HCT116 (cell line): Measurements from ENCODE around the gene ZNF519. TPM values are rescaled to one million over a fixed set of nuclear protein-coding genes. Genes with fewer than 3 reads are reported as not detected.
"Not testable (repeated sequence)": the region's sequence is repeated elsewhere in the genome, so short reads cannot be mapped to it uniquely, and the experiment has no call there.

ENCODE experiments used
- ATAC-seq: fragments of 200-7000 bp; cut with Tn5 transposase; 2 replicates; pipeline ENCODE4 v1.9.1; 2020; ENCODE audit warnings: mild to moderate bottlenecking, moderate library complexity
- BruUV-seq: library from RNA; stranded (reverse); fragments of 400-500 nt; replicated peaks from 2 replicates; lab custom pipeline; 2021; lab: Mats Ljungman, UMichigan
- CTCF ChIA-PET: fragments of 300-600 bp; sonication (Branson Sonifier 250); formaldehyde crosslinking; loops from one replicate; lab custom pipeline; 2021; ENCODE audit warnings: antibody characterized with exemption; lab: Charles Lee
- POLR2A ChIA-PET: fragments of 300-600, 350-600 bp; sonication (Branson Sonifier 250); formaldehyde crosslinking; loops from one replicate; lab custom pipeline; 2021; ENCODE audit warnings: antibody characterized with exemption; lab: Charles Lee
- RAD21 ChIA-PET, 2 experiments: fragments of 300-600 bp; sonication (Branson Sonifier 250); formaldehyde crosslinking; loops; one replicate each; lab custom pipeline; 2023; ENCODE audit warnings: low total read pairs in 2 of 2; ENCODE audit not compliant: uncharacterized antibody in 2 of 2, unreplicated experiment in 2 of 2, low non-redundant PET in 1 of 2; lab: Charles Lee
- DNase-seq: peaks from one replicate; pipeline ENCODE4 v3.0.0-alpha.2; 2010; ENCODE audit warnings: low read depth, low spot score
- H2AFZ ChIP-seq: fragments of 200-600 bp; shearing (Covaris generic), sonication (generic); 2 replicates; pipeline ENCODE4 v1.6.1; 2017; ENCODE audit warnings: low read depth, mixed run types, mixed read lengths, antibody characterized with exemption, low read length; ENCODE audit not compliant: poor library complexity, severe bottlenecking
- H3K27ac ChIP-seq: 2 replicates; pipeline ENCODE4 v1.5.1; 2012; ENCODE audit warnings: low read depth, low read length
- H3K27me3 ChIP-seq: fragments of 200-600 bp; sonication (generic); 2 replicates; pipeline ENCODE4 v1.6.1; 2016; ENCODE audit warnings: mixed run types, low read length, mixed read lengths; ENCODE audit not compliant: insufficient read depth
- H3K36me3 ChIP-seq, 2 experiments: fragments of 200-500 bp in 1 of 2; fragments of 200-600 bp in 1 of 2; sonication (Bioruptor generic) in 1 of 2; sonication (generic) in 1 of 2; 2 replicates each; pipeline versions ENCODE4 v1.5.1 to v1.6.1; 2014 to 2016; ENCODE audit warnings: low read length in 2 of 2, inconsistent platforms in 1 of 2, mixed read lengths in 1 of 2, mixed run types in 1 of 2; ENCODE audit not compliant: insufficient read depth in 2 of 2, control insufficient read depth in 1 of 2
- H3K4me1 ChIP-seq, 2 experiments: fragments of 200-600 bp in 1 of 2; sonication (generic) in 1 of 2; 2 replicates each; pipeline versions ENCODE4 v1.5.1 to v1.6.1; 2012 to 2017; ENCODE audit warnings: low read length in 2 of 2, inconsistent platforms in 1 of 2, mild to moderate bottlenecking in 1 of 2, mixed read lengths in 1 of 2, mixed run types in 1 of 2, moderate library complexity in 1 of 2; ENCODE audit not compliant: insufficient read depth in 2 of 2, control insufficient read depth in 1 of 2
- H3K4me2 ChIP-seq: fragments of 200-600 bp; sonication (generic); 2 replicates; pipeline ENCODE4 v1.6.1; 2017; ENCODE audit warnings: mixed run types, low read length, mixed read lengths
- H3K4me3 ChIP-seq, 2 experiments: fragments of 200-600 bp in 1 of 2; sonication (generic) in 1 of 2; replicated peaks in 1 of 2; 2 replicates each; pipeline ENCODE4 v1.5.1; 2011 to 2016; ENCODE audit warnings: low read length in 2 of 2, control low read depth in 1 of 2, low read depth in 1 of 2, mild to moderate bottlenecking in 1 of 2, mixed read lengths in 1 of 2, mixed run types in 1 of 2
- H3K79me2 ChIP-seq: fragments of 200-600 bp; sonication (generic); 2 replicates; pipeline ENCODE4 v1.6.1; 2017; ENCODE audit warnings: mild to moderate bottlenecking, mixed run types, low read length, moderate library complexity, mixed read lengths; ENCODE audit not compliant: insufficient read depth
- H3K9ac ChIP-seq: fragments of 200-600 bp; sonication (generic); 2 replicates; pipeline ENCODE4 v1.6.1; 2016; ENCODE audit warnings: low read length, mixed read lengths
- H3K9me2 ChIP-seq: fragments of 200-600 bp; sonication (generic), shearing (Covaris generic); 2 replicates; pipeline ENCODE4 v1.6.1; 2017; ENCODE audit warnings: mixed run types, mild to moderate bottlenecking, moderate library complexity; ENCODE audit not compliant: insufficient read depth
- H3K9me3 ChIP-seq, 2 experiments: fragments of 200-500 bp in 1 of 2; fragments of 200-600 bp in 1 of 2; sonication (Bioruptor generic) in 1 of 2; sonication (generic) in 1 of 2; 2 replicates each; pipeline ENCODE4 v1.6.1; 2014 to 2017; ENCODE audit warnings: low read length in 2 of 2, mixed read lengths in 2 of 2, inconsistent platforms in 1 of 2, low read depth in 1 of 2, mild to moderate bottlenecking in 1 of 2, mixed run types in 1 of 2, moderate library complexity in 1 of 2; ENCODE audit not compliant: control insufficient read depth in 1 of 2, insufficient read depth in 1 of 2
- H4K20me1 ChIP-seq: fragments of 200-600 bp; sonication (generic), shearing (Covaris generic); 2 replicates; pipeline ENCODE4 v1.6.1; 2017; ENCODE audit warnings: mixed run types, mild to moderate bottlenecking, moderate library complexity; ENCODE audit not compliant: insufficient read depth
- CBX3 ChIP-seq: IDR thresholded peaks from 2 replicates; pipeline ENCODE4 v1.6.1; 2012; ENCODE audit warnings: low read depth
- EGR1 ChIP-seq: IDR thresholded peaks from 2 replicates; pipeline ENCODE4 v1.6.1; 2012; ENCODE audit warnings: low read depth
- EZH2 ChIP-seq: fragments of 200-600 bp; sonication (generic); IDR thresholded peaks from 2 replicates; pipeline ENCODE4 v1.6.1; 2017; ENCODE audit warnings: antibody characterized with exemption, mixed run types
- FOSL1 ChIP-seq: IDR thresholded peaks from 2 replicates; pipeline ENCODE4 v1.6.1; 2012; ENCODE audit warnings: low read depth
- POLR2A ChIP-seq: IDR thresholded peaks from 2 replicates; pipeline ENCODE4 v1.7.0; 2011; ENCODE audit warnings: borderline replicate concordance; ENCODE audit not compliant: insufficient read depth, insufficient read length; ENCODE audit errors: extremely low read depth
- POLR2AphosphoS5 ChIP-seq: IDR thresholded peaks from 2 replicates; pipeline ENCODE4 v1.6.1; 2011; ENCODE audit warnings: mild to moderate bottlenecking, low read depth, low read length, moderate library complexity
- SIN3A ChIP-seq: IDR thresholded peaks from 2 replicates; pipeline ENCODE4 v1.6.1; 2012; ENCODE audit warnings: low read depth
- SP1 ChIP-seq: IDR thresholded peaks from 2 replicates; pipeline ENCODE4 v1.6.1; 2012; ENCODE audit warnings: low read depth
- TCF7L2 ChIP-seq: IDR thresholded peaks from 2 replicates; pipeline ENCODE4 v1.7.0; 2011; ENCODE audit warnings: borderline replicate concordance, inconsistent platforms; ENCODE audit not compliant: insufficient read depth, insufficient read length; ENCODE audit errors: extremely low read depth
- YY1 ChIP-seq: IDR thresholded peaks from 2 replicates; pipeline ENCODE4 v1.6.1; 2011; ENCODE audit warnings: low read length, low read depth, moderate library complexity, mild to moderate bottlenecking; ENCODE audit not compliant: insufficient replicate concordance; ENCODE audit errors: extremely low read depth
- ZFX ChIP-seq: fragments of 450-650 bp; IDR thresholded peaks from 2 replicates; pipeline ENCODE4 v1.6.1; 2017
- intact Hi-C: fragments of 100-400 bp; cut with micrococcal nuclease; formaldehyde crosslinking; loops from 2 replicates; pipeline ENCODE4 v1.10.0; 2022
- total RNA-seq: library from RNA; stranded (reverse); gene quantifications from one replicate; pipeline ENCODE4 v1.2.1, GENCODE V29; 2021; ENCODE audit not compliant: unreplicated experiment

The ZNF519 gene
- total RNA-seq, 1 experiment from 2014 or later = 6.5 TPM

DNA sequence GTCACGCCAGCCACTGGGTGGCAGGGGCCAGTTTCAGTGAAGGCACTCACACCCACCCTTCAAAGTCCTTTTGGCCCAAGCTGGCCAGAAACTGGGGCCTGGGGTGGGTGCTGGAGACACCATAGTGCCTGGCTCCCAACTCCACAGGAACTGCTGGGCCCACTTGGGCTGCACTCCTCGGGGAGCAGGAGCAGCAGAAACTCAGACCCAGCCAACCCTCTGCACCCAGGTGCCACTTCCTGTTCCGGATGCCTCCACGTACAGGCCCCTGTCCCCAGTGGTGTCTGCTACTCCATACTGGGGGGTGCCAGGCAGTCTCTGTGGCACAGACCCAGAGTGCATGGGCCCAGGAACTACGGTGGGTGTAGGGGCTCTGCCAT, 42.5 kb upstream of the ZNF519 start:
- ChIA-PET RAD21 (no interaction called here), POLR2A (no interaction called here), CTCF (no interaction called here)
- no peaks in the 10 kb centered on the region for H3K36me3 ChIP-seq
- intact Hi-C loops = loop anchor here (5.0 kb wide), 1 partner anchor 223 kb away; no protein-coding TSS in a partner anchor
- no peaks in the 10 kb centered on the region for H3K27me3 ChIP-seq
- no peak overlapping the region for H2AFZ ChIP-seq
- BruUV-seq = no TSS peak
- no peak for TF ChIP-seq EZH2
- TF ChIP-seq YY1 = no peak
- TF ChIP-seq SIN3A = no peak
- TF ChIP-seq POLR2A = no peak
- no peak for TF ChIP-seq EGR1
- no peak for TF ChIP-seq FOSL1
- TF ChIP-seq ZFX = no peak
- TF ChIP-seq CBX3 = no peak
- TF ChIP-seq TCF7L2 = no peak
- no peak for TF ChIP-seq POLR2AphosphoS5
- TF ChIP-seq SP1 = no peak
- DNase-seq = no peak
- H4K20me1 ChIP-seq = no peaks in the 10 kb centered on the region
- H3K4me2 ChIP-seq = no peak overlapping the region
- H3K9me3 ChIP-seq = no peaks in the 10 kb centered on the region
- H3K79me2 ChIP-seq = no peaks in the 10 kb centered on the region
- H3K27ac ChIP-seq = no peak overlapping the region
- no peak overlapping the region for H3K9ac ChIP-seq
- no peak overlapping the region for H3K4me3 ChIP-seq
- no peak for ATAC-seq
- H3K4me1 ChIP-seq = peaks cover 0 to 3% of the 10 kb centered on the region in 2 experiments; a peak in 1 of 4 replicates
- H3K9me2 ChIP-seq = no peaks in the 10 kb centered on the region

DNA sequence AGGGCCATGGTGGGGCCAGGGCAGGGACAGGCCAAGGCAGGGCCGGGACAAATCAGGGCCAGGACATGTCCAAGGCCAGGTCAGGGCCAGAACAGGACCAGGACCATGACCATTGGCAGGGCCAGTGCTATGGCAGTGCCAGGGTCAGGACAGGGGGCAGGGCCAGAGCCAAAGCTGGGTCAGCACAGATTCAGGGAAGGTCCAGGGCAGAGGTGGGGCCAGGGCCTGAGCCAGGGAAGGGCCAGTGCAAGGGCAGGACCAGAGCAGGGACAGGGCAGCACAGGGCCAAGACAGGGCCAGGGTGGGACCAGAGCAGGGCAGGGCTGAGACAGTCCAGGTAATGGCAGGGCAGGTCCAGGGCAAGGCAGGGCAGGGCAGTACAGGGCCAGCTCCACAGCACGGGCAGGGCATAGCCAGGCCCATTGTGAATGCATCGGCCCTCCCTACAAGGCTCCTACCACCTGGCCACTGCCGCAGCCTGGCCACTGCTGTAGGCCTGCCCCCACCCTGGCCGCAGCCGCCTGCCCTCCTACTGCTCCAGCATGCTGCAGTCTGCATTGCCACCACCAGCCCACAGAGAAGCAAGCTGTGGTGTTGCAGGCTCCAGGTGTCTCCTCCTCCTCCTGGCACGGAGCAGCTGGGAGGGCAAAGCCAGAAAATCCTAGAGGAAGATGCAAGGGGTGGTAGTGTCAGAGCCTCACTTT, 41.9 kb upstream of the ZNF519 start:
- H3K79me2 ChIP-seq, H3K4me3 ChIP-seq, H3K9me2 ChIP-seq, H3K27ac ChIP-seq, H3K4me2 ChIP-seq, POLR2A ChIA-PET, intact Hi-C loops, H3K36me3 ChIP-seq, H3K27me3 ChIP-seq, RAD21 ChIA-PET, H3K4me1 ChIP-seq, CTCF ChIA-PET, H4K20me1 ChIP-seq, H2AFZ ChIP-seq, BruUV-seq, H3K9me3 ChIP-seq, ATAC-seq, DNase-seq, H3K9ac ChIP-seq: not testable (repeated sequence)

DNA sequence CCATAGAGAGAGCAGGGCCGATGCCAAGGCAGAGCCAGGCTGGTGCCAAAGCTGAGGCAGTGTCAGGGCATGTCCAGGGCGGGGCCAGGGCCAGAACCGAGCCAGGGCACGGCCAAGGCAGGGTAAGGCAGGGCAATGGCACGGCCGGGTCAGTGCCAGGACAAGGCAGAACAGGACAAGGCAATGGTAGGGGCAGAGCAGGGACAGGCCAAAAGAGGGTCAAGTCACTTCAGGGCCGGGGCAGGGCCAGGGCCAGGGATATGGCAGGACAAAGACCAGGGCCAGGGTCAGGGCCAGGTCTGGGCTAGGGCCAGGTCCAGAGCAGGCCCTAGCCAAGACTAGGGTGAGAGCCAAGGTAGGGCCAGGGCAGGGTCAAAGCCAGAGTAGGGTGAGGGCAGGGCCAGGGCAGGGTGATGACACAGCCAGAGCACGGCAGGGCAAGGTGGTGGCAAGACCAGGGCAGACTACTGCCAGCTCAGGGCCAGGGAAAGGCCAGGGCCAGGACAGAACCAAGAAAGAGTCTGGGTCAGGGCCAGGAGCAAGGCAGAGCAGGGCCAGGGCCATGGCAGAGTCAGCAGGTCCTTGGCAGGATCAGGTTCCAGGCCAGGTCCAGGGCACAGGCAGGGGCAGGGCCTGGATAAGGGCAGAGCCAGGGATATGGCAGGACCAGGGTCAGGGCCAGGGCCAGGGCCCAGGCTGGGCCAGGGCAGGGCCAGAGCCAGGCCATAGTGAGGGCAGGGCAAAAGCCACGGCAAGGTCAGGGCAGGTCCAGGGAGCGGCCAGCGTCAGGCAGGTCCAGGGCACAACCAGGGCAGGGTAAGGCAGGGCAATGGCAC, 41.1 kb upstream of the ZNF519 start:
- H3K79me2 ChIP-seq, H3K27ac ChIP-seq, DNase-seq, ATAC-seq, H3K9me3 ChIP-seq, intact Hi-C loops, RAD21 ChIA-PET, CTCF ChIA-PET, H3K36me3 ChIP-seq, H3K9ac ChIP-seq, H3K27me3 ChIP-seq, H3K4me1 ChIP-seq, H3K4me3 ChIP-seq, H3K4me2 ChIP-seq, BruUV-seq, H4K20me1 ChIP-seq, H3K9me2 ChIP-seq, H2AFZ ChIP-seq, POLR2A ChIA-PET: not testable (repeated sequence)
